GM18861 (cell line): Measurements from ENCODE around the gene RIC1.
"Not testable (repeated sequence)": the region's sequence is repeated elsewhere in the genome, so short reads cannot be mapped to it uniquely, and the experiment has no call there.

Experiments
- ATAC-seq: cut with Tn5 transposase; IDR thresholded peaks from one replicate; pipeline ENCODE4 v1.9.1; 2021; ENCODE audit not compliant: unreplicated experiment

The RIC1 gene

DNA sequence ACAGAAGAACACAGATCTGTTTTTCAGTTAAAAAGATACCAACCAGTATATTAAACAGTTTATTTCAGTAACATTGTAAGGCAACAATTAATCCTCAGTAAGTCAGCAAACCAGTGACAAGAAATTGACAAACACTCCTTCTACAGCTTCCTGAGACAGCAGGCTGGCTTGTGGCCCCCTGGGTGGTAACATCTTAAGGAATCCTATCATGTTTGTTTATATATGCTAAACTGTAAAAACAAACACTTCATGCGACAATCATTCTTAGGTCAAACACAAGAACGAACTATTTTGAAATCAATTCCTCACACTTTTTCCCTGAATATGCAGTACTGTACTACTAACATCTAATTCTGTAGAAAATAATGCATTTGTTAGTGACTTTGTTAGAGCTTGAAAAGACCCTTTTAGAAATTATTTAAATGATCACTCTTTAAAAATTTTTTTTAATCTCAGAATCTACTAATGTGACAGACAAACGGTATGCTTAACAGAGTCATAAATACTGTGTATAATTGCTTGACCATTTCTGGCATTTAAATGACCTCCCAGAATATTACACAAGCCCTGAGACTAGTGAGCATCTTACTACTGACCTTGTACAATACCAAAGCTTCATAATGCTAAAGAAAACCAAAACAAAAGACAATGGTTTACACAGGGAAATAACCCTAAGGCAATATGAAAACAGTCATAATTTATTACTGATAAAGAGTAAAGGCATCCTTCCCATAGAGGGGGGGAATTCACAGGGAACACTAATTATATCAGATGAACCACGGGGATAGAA is 155.8 kb downstream of the RIC1 start:
- no peak for ATAC-seq

DNA sequence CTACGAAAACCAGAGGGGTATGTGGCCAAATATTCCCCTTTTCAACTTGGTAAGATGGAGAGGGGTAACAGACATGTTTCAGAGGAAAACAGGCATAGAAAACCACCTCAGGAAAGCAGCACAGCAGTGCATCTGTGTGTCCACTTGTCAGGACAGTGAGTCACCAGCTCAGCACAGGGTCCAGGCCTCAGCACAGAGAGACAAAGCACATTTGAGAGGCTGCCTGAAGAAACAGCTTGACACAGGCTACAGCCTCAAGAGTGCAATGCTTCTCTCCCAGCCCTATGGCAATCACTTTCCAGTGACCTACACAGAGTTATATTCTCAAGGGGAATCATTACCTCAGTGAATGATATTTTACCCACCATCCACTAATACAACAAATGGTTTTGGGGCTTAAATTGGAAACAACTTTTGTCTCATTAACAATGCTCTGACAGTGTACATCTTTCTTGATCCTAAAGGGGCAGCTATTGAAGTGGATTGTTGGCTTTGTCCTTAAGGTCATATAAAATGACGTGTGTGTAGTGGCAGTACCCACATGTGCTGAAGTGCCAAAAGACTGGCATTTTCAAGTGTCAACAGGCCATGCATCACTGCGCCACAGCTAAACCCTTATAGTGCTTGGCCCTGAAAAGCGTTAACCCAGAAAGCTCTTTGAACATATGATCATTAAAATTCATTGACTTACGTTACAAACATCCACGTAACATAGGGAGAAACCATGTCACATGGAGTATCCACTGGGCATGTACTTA is 157.6 kb downstream of the RIC1 start:
- no peak for ATAC-seq

DNA sequence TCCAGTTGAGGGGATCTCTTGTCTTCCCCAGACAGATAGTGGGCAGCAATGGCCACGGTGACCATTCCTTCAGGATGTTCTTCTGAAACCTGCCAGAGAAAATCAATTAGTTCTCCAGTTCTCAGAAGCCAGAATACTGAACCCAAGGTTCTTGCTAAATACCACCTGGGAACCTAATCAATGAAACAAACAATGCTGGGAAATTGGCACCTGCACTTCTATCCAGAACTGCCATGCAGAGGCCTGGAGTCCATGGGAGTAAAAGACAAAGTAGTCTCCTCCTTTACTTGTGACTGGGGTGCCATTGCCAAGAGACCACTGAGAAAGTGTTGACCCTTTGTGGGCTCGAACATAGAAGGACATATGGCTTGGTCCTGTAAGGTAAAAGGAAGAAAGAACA is 158.3 kb downstream of the RIC1 start:
- no peak for ATAC-seq

GRCh38 chr9:5787759-5788302 is 158.9 kb downstream of the RIC1 start:
- ATAC-seq, result no peak

DNA sequence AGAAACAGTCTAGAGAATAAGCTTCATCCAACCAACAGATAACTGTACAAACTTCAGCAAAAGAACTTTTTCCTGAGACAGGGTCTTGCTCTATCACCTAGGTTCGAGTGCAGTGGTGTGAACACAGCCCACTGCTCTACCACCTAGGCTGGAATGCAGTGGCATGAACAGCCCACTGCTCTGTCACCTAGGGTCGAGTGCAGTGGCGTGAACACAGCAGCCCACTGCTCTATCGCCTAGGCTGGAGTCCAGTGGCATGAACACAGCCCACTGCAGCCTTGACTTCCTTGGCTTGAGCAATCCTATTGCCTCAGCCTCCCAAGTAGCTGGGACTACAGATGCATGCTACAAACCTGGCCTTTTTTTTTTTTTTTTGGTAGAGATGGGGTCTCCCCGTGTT is 160.6 kb downstream of the RIC1 start:
- no peak for ATAC-seq

DNA sequence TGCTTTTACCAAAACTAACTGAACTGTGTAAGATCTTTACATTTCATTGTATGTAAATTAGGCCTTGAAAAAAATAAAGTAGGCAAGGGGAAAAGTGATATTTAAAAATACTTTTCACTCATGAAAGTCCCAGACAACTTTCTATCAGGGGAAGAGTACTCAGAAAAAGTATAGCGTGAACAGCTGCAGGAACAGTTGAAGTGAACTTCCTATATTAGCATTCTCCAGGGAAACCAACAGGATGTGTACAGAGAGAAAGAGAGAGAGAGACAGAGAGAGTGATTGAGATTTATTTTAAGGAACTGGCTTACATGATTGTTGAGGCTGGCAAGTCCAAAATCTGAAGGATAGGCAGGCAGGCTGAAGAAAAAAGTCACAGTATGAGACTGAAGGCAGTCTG is 162.0 kb downstream of the RIC1 start:
- ATAC-seq, result no peak

DNA sequence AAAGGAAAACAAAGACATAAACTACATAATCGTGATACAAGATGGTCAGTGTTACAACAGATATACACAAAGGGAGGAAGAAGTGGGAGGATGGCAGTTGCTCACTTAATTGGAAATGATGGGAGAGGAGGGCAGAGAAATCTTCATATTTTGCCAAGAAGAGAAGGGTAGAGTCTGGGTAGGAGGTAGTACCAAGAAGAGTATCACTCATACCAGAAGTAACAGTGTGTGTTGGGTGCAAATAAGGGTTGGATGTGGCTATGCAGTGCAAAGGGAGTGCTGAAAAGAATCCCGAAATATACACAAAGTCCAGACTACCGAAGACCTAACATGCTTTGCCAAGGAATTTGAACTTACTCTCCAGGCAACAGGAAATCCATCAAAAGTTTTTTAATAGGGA is 163.0 kb downstream of the RIC1 start:
- no peak for ATAC-seq

DNA sequence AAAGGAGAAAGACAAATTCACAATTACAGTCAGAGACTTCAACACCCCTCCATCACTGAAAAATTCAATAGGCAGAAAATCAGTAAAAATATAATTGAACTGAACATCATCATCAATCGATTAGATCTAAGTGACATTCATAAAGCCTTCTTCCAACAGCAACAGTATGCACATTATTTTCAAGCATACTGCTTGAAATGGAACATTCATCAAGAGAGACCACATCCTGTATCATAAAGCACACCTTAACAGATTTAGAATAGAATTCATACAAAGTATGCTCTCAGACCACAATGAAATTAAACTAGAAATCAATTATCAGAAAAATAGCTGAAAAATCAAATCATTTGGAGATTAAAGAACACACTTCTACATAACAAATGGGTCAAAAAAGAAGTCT is 164.9 kb downstream of the RIC1 start:
- ATAC-seq, result no peak

- ATAC-seq, result no peak
Observed at GRCh38 chr9:5796298-5796697, 167.4 kb downstream of the RIC1 start.

DNA sequence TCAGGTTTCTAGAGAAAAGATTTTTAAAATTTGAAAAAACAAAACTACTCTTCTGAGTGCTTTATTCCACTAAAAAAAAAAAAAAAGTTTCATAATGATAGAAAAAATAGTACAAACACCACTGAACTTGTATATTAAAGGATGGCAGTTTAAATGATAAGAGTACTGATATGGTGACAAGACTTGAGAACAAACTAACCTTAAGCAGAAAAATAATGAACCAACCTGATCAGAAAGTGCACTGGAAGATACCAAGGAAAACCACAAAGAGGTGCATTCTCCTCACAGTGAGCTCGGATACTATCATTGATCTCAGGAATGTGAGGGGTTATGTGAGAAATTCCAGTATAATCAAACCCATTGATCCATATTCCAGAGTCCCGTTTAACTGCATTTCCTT is 169.7 kb downstream of the RIC1 start:
- no peak for ATAC-seq

- no peak for ATAC-seq
Observed at GRCh38 chr9:5799314-5799713, 170.4 kb downstream of the RIC1 start.

DNA sequence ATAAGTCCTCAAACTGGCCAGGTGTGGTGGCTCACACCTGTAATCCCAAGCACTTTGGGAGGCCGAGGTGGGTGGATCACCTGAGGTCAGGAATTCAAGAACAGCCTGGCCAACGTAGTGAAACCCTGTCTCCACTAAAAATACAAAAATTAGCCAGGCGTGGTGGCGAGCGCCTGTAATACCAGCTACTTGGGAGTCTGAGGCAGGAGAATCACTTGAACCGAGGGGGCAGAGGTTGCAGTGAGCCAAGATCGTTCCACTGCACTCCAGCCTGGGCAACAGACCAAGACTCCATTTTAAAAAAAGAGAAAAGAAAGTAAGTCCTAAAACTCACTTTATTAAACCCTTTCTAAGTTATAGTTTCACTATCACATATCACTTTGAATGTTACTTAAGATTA is 171.5 kb downstream of the RIC1 start:
- ATAC-seq, result not testable (repeated sequence)

DNA sequence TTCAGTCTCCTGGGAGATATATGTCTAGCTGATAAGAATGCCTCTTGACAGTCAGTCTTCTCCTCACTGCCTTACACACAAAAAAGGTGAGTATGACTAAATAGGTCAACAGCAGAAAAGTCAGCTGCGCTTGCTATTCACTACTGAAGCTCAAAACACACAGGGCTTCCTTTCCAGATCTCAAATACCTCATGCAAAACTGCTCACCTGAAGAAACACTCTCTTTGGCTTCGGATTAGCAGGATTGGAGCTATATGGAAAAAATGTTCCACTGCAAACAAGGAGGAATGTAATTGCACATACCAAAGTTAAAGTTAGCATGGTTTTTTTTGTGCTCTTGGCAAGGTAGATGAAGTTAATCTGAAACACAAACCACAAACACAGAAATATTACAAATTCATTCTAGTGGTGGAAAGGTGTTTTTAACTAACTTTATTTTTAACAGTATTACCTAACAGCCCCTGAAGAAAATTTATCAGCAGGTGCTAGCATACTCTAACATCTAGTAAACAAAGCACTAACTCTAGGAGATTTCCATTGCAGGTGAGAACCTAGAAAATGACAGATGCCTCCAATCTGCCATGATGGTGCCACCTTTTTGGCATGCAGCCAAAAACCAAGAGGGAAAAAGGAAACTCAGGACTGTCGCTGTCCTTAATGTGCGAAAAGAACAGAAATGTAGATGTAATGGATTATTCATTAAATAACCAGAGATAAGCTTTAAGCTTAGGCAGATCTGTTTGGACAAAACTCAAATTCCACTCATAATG is 172.2 kb downstream of the RIC1 start:
- no peak for ATAC-seq

GRCh38 chr9:5801739-5802113 is 172.8 kb downstream of the RIC1 start:
- no peak for ATAC-seq

DNA sequence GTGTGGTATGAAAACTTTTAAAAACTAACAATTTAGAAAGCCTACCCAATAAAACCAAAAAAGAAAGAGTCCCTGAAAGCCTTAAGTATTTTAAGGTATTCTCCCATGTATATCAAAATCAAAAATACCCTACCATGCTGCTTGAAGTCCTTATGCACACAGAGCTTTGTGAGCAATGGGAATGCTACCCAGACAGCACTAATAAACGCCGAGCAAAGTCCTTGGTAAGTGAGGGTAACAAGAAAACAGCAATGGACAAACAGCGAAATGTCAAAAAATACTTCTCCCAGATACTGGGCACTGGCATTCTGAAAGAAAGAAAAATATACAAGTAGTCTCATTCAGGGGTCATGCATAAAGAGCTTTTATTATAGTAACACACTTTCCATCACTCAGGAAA is 176.6 kb downstream of the RIC1 start:
- no peak for ATAC-seq

GRCh38 chr9:5811751-5812150 is 182.8 kb downstream of the RIC1 start:
- ATAC-seq, result no peak

DNA sequence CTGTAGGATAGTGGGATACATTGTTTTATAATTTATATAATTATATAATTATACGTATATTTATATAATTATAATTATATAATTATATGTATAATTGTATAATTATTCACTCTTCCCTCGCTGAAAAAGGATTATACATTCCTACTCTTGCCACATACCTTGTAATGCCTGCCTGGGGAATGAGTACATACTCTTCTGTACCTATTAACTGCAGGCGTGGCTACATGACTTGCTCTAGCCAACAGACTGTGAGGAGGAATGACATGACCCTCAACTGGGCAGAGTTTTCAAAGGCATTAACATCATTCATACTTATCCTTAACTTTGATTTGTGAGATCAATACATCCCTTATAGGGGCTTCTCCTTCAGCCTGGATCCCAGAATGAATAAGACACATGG is 184.9 kb downstream of the RIC1 start:
- no peak for ATAC-seq

GRCh38 chr9:5815461-5815860 is 186.6 kb downstream of the RIC1 start:
- ATAC-seq, result no peak

GRCh38 chr9:5817862-5818261 is 189.0 kb downstream of the RIC1 start:
- ATAC-seq, result no peak

DNA sequence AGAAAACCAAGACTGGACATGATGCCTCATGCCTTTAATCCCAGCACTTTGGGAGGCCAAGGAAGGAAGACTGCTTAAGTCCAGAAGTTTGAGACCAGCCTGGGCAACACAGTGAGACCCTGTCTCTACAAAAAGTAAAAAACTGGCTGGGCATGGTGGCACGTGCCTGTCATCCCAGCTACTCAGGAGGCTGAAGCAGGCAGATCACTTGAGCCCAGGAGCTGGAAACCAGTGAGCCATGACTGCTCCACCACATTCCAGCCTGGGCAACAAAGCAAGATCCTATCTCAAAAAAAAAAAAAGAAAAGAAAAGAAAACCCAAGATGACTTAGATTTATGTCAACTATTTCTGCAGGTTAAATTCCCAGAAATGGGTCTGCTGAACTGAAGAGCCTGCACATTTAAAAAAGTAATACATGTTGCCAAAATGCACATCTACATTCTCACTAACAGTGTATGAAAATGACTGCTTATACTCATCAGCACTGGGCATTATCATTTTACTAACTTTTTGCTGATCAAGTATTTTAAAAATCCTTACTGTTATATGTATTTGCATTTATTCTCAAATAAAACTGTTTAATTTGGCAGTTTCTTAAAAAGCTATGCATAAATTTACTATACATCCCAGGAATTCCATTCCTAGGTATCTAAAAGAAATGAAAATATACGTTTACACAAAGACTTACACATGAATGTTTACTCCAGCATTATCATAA is 189.7 kb downstream of the RIC1 start:
- ATAC-seq, result no peak

DNA sequence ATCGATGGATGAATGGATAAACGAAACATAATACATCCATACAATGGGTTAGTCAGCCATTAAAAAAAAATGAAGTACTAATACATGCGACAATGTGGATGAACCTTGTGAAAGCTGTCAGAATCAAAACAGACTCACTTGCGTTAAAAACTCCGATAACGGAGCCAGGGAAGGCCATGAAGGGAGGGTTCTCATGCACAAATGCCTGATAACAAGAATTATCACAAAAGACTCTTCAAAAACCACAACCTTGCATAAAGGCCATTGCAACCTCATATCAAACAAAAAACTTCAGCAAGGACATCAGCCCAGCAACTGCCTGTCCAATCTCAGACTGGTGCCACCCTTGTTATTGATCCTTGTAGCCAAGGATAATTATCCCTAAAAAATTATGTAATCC is 190.3 kb downstream of the RIC1 start:
- ATAC-seq, result no peak
